NCI-H1048 (cell line): ENCODE results near the gene PKP4.
"Not testable (repeated sequence)": the region's sequence is repeated elsewhere in the genome, so short reads cannot be mapped to it uniquely, and the experiment has no call there.

Experiments used
- DNase-seq: peaks from one replicate; lab custom pipeline; 2025; lab: John Stamatoyannopoulos, UW

The PKP4 gene

GRCh38 chr2:158687315-158687714 is 230.6 kb downstream of the PKP4 start:
- DNase-seq = no peak

GRCh38 chr2:158688721-158689120 is 232.0 kb downstream of the PKP4 start:
- DNase-seq = no peak

GRCh38 chr2:158689391-158689790 is 232.6 kb downstream of the PKP4 start:
- no peak for DNase-seq

GRCh38 chr2:158690823-158691222 is 234.1 kb downstream of the PKP4 start:
- DNase-seq = no peak

- DNase-seq = no peak
Measured at GRCh38 chr2:158691619-158692018, 234.9 kb downstream of the PKP4 start.

- no peak for DNase-seq
Measured at GRCh38 chr2:158692372-158693103, 235.8 kb downstream of the PKP4 start.

GRCh38 chr2:158693476-158693875 is 236.7 kb downstream of the PKP4 start:
- no peak for DNase-seq

- no peak for DNase-seq
Measured at GRCh38 chr2:158695305-158695704, 238.6 kb downstream of the PKP4 start.

- DNase-seq = not testable (repeated sequence)
Measured at GRCh38 chr2:158695744-158696143, 239.0 kb downstream of the PKP4 start.

GRCh38 chr2:158699323-158699722 is 242.6 kb downstream of the PKP4 start:
- DNase-seq = no peak

GRCh38 chr2:158701101-158701500 is 244.3 kb downstream of the PKP4 start:
- DNase-seq = no peak

GRCh38 chr2:158702740-158703139 is 246.0 kb downstream of the PKP4 start:
- no peak for DNase-seq

- not testable (repeated sequence) for DNase-seq
Measured at GRCh38 chr2:158704724-158705465, 248.1 kb downstream of the PKP4 start.

- no peak for DNase-seq
Measured at GRCh38 chr2:158712791-158713522, 256.2 kb downstream of the PKP4 start.

GRCh38 chr2:158713523-158714138 is 256.9 kb downstream of the PKP4 start:
- no peak for DNase-seq

- no peak for DNase-seq
Measured at GRCh38 chr2:158714420-158714819, 257.7 kb downstream of the PKP4 start.

- no peak for DNase-seq
Measured at GRCh38 chr2:158715357-158715756, 258.6 kb downstream of the PKP4 start.

- DNase-seq = no peak
Measured at GRCh38 chr2:158716121-158716791, 259.5 kb downstream of the PKP4 start.

- no peak for DNase-seq
Measured at GRCh38 chr2:158716921-158717320, 260.2 kb downstream of the PKP4 start.

- no peak for DNase-seq
Measured at GRCh38 chr2:158717366-158718195, 260.8 kb downstream of the PKP4 start.

- no peak for DNase-seq
Measured at GRCh38 chr2:158718196-158718585, 261.4 kb downstream of the PKP4 start.
